ENCODE measurements around the gene CD34.

- TF ChIP-seq, protein P1, sequence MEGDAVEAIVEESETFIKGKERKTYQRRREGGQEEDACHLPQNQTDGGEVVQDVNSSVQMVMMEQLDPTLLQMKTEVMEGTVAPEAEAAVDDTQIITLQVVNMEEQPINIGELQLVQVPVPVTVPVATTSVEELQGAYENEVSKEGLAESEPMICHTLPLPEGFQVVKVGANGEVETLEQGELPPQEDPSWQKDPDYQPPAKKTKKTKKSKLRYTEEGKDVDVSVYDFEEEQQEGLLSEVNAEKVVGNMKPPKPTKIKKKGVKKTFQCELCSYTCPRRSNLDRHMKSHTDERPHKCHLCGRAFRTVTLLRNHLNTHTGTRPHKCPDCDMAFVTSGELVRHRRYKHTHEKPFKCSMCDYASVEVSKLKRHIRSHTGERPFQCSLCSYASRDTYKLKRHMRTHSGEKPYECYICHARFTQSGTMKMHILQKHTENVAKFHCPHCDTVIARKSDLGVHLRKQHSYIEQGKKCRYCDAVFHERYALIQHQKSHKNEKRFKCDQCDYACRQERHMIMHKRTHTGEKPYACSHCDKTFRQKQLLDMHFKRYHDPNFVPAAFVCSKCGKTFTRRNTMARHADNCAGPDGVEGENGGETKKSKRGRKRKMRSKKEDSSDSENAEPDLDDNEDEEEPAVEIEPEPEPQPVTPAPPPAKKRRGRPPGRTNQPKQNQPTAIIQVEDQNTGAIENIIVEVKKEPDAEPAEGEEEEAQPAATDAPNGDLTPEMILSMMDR (IDR thresholded peaks at IDR 0.05), result no peak
- TF ChIP-seq POLR2A (IDR thresholded peaks at IDR 0.05), result no peak
Observed at GRCh38 chr1:207836591-207837347, 74.2 kb downstream of the CD34 start.

All from uterus (tissue), 2 donors.